Measurements from ENCODE around the gene HSPA12A.
"Not testable (repeated sequence)": the region's sequence is repeated elsewhere in the genome, so short reads cannot be mapped to it uniquely, and the experiment has no call there.

Gene HSPA12A

DNA sequence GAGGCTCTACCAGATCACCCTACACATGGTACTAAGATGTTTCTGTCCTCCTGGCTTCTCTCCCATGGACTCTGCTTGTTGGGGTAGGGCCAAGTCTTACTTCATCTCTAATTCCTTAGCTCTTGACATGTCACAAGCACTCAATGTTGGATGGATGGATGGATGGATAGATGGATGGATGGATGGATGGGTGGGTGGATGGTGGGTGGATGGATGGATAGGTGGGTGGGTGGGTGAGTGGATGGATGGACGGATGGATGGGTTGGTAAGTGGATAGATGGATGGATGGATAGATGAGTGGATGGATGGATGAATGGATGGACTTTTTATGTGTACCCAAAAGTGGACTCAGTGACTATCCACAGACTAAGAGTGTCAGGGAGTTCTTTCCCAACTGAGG lies 28.5 kb downstream of the HSPA12A start:
- no peak for DNase-seq

GRCh38 chr10:116712989-116713543 lies 29.3 kb downstream of the HSPA12A start:
- no peak for DNase-seq

- no peak for DNase-seq
Observed at GRCh38 chr10:116712519-116712918, 29.8 kb downstream of the HSPA12A start.

DNA sequence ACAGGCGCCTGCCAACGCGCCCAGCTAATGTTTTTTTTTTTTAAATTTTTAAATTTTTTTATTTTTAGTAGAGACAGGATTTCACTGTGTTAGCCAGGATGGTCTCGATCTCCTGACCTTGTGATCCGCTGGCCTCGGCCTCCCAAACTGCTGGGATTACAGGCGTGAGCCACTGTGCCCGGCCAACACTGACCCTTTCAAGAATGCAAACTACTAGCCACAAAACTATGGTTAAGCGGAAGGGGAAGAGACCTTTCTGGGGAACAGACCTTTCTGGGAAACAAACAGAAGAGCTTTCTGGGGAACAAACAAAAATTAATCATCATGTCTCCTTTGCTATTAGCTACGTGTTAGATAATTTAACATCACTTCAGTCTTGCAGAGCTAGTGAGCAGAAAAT lies 30.6 kb downstream of the HSPA12A start:
- DNase-seq: not testable (repeated sequence)

DNA sequence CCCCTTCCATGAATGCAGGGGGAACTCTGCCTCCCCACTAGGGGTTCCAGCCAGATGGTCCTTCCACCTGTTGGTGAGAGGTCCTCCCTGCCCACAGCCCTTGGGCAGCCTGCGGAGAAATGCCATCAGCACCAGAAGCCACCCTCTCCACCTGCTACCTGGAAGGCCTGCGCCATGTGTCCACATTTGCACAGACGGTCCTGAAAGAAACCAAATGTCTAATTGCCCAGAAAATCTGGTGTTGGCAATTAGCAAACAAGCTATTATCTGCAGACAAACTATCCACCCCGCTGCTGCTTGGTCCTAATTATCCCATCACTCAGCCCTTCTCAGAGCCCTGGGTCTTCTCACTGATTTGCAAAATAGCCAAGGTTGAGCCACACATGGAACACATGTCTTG lies 32.3 kb downstream of the HSPA12A start:
- peak; percentile 53 for DNase-seq

DNA sequence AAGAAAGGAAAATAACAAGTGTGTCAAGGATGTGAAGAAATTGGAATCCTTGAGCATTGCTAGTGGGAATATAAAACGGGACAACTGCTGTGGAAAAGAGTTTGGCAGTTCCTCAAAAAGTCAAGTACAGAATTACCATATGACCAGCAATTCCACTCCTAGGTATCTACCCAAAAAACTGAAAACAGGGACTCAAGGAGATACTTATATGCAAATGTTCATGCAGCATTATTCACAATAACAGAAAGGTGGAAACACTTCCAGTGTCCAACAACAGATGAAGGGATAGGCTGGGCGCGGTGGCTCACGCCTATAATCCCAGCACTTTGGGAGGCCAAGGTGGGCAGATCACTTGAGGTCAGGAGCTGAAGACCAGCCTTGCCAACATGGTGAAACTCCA lies 33.5 kb downstream of the HSPA12A start:
- DNase-seq: no peak

GRCh38 chr10:116708391-116708821 lies 34.0 kb downstream of the HSPA12A start:
- DNase-seq: peak; percentile 18

DNA sequence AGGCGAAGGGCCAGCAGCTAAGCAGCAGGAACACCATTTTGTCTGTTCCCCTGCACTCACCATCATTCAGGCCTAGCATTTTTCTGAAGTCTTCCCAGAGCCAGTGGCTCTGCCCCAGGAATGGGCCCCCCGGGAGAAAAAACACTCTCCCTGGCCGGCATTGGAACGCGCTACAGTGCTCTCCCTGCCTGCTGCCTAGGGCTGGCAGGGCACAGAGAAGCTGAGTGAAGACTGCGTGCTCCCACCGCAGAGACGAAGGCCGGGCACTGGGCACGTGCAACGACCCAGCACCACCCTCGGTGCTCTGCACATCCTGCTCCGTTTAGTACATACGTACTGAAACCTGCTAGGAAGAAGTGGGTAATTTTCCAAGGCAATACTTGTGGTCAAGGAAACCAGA lies 34.4 kb downstream of the HSPA12A start:
- no peak for DNase-seq

- no peak for DNase-seq
Observed at GRCh38 chr10:116706281-116706680, 36.1 kb downstream of the HSPA12A start.

DNA sequence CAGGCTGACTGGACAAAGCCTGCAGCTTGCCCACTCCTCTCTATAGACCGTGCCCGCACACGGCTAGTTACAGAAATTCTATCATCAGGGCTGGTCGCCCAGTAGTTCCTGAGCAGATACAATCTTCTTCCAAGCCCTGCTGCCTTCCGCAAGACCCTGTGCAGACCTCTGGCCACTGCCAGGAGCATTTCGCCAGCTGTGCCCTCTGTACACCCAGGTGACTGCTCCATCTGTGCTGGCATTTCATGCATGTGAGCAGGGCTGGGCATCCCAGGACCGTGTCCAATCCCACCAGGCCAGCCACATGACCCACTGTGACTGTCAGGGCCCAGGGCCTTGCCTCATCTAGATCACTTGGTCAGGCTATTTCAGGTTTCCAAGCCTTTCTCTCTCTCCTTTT lies 36.9 kb downstream of the HSPA12A start:
- DNase-seq: no peak

DNA sequence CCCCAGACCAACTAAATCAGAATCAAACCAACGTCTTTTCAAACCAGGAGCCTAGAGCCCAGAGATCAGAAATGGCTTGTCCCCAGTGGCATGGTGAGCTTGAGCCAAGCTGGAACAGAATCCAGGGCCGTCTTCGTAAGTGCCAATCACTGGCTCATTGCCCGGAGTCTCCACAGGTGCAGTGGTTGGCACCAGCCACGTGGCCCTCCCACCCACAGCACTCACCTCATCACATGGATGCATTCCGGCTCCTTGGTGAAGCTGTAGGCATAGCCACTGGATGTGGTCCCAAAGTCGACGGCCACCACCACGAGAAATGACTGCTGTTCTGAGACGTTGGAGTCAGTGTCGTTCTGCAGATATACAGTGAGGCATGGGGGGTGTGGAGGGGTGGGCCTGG lies 37.4 kb downstream of the HSPA12A start:
- DNase-seq: no peak

- DNase-seq: no peak
Observed at GRCh38 chr10:116702165-116702564, 40.2 kb downstream of the HSPA12A start.

- DNase-seq: peak; percentile 61
Observed at GRCh38 chr10:116699471-116700150, 42.8 kb downstream of the HSPA12A start.

DNA sequence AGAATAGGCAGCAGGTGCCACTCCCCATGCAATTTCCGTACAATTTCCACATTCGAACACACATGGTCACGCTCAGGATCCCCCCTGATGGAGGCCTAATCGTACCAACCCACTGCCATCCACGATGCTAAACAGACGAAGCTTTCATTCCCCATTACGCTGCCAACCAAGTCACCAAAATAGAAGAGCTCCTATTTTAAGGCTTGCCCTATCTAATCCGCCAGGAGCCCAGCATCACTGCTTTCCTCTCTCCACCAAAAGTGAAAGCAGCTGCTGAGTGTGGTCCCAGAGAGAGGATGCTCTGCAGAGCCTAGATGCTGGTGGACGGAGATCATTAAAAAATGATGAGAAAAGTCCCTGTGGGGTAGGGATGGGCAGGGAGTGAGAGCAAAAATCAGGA lies 43.3 kb downstream of the HSPA12A start:
- DNase-seq: no peak

DNA sequence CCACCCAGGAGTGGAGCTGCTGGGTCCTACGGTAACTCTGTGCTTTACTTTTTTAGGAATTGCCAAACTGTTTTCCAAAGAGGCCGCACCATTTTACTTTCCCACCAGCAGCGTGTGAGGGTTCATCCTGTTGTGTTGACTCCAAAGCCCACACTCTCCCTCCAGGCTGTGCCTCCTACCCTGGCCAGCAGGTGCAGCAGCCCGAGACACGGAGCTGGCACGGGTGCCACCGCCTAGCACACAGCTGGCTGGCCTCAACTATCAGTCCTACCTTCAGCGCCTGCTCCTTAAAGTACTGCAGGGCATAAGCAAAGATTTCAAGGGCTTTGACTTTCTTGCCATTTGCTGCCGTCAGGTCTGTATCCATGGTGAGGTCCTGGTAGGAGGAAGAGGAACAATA lies 44.0 kb downstream of the HSPA12A start:
- no peak for DNase-seq

GRCh38 chr10:116697816-116698215 lies 44.5 kb downstream of the HSPA12A start:
- no peak for DNase-seq

GRCh38 chr10:116696919-116697318 lies 45.4 kb downstream of the HSPA12A start:
- no peak for DNase-seq

GRCh38 chr10:116694927-116695268 lies 47.5 kb downstream of the HSPA12A start:
- DNase-seq: no peak

DNA sequence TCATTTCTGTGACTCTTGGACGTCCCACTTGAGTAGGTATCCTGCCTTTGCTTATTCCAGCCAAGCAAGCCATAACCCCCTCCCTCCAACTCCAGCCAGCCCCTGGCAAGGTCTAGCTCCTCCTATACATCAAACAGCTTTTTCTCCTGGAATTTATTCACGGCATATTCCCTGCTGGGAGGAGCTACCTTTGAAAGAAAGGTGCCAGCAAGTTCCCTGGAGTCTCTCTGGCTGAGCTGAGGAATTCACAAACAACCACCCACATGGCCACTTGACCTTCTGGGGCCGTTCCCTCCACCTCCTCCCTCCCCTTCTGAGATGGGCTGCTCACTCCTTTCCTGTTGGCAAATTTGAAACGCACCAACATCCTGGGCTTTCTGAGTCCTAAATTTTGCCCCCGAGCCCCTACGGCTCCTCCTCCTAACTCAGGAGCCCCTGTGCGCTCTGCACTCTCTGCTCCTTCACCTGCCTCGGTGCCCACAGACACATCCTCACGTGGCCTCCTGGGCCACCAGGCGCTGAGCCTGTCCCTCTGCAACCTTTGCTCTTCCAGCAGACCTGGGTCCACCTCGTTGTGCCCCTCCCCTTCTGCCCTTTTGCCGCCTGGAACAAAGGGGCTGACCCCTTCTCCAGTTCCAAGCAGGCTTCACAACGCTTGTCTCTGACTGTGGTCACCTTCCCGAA lies 48.0 kb downstream of the HSPA12A start:
- DNase-seq: peak; percentile 13

DNA sequence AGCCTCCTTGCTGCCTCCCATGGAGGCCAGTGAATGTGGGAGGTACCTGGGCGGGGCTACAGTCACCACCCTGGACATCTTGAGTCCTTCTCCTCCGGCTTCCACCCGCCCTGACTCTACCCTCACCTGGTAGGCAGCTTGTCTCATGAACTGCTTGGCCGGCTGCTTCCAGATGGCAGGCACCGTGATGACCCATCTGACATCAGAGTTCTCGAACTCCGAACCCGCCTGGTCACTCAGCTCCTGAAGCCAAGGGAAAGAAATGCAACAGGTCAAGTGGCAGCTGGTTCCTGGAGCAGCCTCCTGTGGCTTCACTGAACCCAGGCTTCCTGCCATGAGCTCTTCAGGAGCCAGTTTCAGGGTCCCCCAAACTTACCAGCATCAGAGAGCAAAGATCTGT lies 50.1 kb downstream of the HSPA12A start:
- DNase-seq: no peak

- DNase-seq: no peak
Observed at GRCh38 chr10:116691635-116692034, 50.7 kb downstream of the HSPA12A start.

- peak; percentile 68 for DNase-seq
Observed at GRCh38 chr10:116690356-116691322, 51.7 kb downstream of the HSPA12A start.

DNA sequence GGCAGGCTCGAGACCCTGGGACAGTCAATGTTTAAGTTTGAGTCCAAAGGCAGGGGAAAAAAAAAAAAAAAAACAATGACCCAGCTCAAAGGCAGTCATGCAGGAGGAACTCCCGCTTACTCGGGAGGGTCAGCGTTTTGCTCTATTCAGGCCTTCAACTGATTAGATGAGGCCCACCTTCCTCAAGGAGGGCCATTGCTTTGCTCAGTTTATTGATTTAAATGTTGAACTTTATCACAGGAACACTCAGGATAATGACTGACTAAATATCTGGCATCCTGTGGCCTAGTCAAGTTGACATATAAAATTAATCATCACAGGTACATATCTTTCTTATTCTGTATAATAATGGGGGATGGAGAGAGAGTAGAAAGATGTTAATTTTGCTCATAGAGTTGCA lies 52.6 kb downstream of the HSPA12A start:
- DNase-seq: no peak
